Myocyte (in vitro differentiated cells): ENCODE results near the gene CIITA. TPM values are rescaled to one million over a fixed set of nuclear protein-coding genes. Genes with fewer than 3 reads are reported as not detected.
"Not testable (repeated sequence)": the region's sequence is repeated elsewhere in the genome, so short reads cannot be mapped to it uniquely, and the experiment has no call there.

Experiments
- DNase-seq: peaks from one replicate; pipeline ENCODE4 v3.0.0-alpha.2; 2012; ENCODE audit warnings: low read depth
- total RNA-seq: library from RNA; depleted of rRNA; stranded (reverse); fragments of >200 nt; gene quantifications from 2 replicates; pipeline ENCODE4 v1.2.3, GENCODE V29; 2014

CIITA gene
- total RNA-seq, 1 donor from 2014 or later = 0.03 TPM

GRCh38 chr16:10949424-10949970 is 72.5 kb downstream of the CIITA start:
- no peak for DNase-seq

DNA sequence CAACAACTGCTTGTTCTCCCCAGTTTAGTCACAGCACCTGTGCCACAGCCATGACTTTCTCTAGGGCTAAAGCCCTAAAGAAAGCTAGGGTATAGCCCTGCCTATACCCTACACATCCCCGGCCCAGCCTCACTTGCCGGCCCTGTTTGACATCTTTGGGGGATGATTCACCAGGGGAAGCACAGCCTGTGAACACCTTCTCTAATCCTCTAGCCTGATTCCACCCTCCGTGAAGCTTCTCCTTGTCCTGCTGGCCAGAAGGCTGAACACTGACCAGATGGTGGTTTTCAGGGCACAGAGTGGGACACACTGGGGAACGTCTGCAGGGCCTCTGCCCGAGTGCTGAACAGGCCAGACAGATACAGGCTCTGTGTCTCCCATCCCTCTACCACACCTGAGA is 73.4 kb downstream of the CIITA start:
- no peak for DNase-seq

GRCh38 chr16:10951026-10951425 is 74.0 kb downstream of the CIITA start:
- no peak for DNase-seq

DNA sequence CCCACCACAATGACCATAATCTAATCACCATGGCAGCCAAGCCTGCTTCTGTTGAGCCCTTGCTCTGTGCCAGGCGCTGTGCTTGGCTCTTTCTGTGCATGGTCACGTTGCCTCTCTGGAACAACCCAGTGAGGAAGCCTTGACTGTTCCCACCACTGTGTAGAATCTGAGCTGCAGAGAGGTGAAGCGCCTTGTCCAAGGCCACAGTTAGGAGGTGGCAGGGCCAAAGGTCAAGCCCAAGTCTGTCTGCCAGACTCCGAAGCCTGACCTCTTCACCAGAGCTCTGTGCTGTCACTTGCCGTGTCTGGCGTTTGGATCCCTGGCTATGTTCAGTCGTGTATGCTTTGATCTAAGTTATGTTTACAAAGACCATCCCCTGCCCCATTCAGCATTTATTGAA is 77.9 kb downstream of the CIITA start:
- no peak for DNase-seq

DNA sequence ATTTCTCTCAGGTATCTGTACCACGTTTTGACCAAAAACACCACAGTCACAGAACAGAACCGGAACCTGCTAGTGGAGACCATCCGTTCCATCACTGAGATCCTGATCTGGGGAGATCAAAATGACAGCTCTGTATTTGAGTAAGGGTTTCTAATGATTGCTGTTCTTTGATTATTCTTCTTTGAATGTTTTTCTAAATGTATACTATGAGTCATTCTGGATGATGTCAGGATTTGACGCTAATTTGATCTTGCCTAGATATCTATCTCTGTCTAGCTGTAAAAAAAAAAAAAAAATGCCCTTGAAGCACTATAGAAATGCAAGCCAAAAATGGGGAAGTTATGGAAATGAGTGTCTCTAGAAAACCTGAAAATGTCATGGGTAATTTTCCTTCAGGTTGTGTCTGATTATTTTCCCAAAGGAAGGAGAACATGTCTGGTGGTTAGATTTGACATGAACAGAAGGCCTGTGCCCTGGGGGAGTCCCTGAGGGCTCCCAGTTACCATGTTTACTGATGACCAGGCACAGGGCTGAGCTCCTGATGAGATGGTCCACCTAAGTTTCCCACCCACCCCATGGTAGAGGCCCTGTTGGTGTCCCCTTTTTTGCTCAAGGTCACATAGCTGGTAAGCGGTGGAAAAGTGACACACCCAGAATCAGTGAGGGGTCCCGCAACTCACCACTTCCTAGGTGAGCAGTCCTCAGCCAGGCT is 80.9 kb downstream of the CIITA start:
- no peak for DNase-seq

DNA sequence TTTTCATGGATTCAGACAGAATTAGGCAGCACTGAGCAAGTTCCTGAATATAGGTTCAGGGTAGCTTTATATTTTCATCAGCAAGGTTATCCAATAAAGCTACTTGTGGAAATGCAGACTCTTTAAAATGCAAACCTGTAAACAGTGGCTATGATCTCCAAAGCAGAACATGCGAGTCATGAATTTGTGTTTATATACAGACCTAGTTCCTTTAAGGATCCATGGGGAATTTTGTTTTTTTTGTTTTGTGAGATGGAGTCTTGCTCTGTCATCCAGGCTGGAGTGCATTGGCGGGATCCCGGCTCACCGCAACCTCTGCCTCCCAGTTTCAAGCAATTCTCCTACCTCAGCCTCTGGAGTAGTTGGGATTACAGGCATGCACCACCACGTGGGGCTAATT is 82.2 kb downstream of the CIITA start:
- DNase-seq = no peak

DNA sequence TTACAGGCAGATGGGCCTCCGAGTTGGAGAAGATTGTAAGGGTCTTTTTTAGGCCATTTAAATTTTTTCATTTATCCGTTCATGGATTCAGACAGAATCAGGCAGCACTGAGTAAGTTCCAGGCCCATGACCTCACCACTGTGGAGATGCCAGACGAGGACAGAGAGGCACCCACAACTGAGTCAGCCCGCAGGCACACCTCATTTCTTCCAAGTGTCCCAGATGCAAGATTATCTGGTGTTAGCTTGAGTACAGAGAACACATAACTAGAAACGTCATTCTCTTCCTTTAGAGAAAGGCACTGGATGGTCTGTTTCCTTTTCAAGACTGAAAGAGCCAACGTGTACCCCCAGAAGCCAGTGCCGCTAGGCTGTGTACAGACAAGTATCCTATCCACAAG is 84.2 kb downstream of the CIITA start:
- peak; percentile 85 for DNase-seq

DNA sequence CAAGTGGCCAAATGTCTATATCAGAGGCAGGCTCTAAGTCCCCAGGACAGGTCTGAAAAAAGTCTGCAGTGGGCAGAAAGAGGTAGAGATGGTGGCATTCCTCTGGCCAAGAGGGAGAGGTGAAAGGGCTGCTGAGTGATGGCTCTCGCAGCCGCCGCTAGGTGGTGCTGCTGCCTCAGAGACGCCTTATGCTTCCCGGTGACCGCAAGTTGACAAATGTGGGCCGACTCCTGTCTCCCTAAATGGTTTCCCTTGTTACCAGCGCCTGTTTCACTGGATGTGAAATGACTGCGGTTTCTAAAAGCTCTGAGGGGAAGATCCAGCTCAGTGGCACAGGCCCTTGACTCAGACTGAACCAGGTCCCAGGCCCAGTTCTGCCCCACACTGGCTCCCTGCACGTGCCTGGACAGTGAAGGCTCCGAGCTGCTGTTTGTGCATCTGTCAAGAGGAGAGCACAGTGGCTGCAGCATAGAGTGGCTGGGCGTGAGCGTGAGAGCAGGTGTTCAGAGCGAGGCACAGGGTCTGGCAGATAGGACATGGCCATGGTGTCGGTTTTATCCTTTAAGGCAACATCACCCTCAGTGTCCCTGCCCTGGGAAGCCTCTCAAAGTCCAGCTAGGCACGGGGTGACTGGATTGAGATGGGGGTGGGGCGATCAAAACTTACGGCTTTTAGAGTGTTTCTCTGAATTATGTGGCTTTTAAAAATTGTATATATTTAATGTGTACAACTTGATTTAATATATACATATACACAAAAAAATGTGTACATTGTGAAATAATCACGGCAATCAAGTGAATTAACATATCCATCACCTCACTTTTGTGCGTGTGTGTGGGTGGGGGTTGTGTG is 87.3 kb downstream of the CIITA start:
- DNase-seq = peak; percentile 97

DNA sequence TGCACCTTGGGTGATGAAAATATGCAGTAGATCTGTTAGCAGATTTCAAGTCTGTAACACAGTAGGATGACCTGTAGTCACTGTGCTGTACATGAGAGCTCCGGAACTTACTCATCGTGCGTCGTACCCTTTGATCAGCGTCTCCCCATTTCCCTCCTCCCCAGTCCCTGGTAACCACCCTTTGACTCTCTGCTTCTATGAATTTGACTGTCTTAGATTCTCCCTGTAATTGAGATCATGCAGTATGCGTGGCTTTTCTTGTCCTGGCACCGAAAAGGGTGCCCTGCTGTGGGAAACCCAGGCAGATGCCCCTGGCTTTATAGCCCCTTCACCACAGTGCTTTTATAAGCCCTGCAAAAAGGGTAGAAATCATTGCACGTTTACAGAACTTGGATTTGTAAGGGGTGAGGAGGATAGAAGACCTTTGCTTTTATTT is 87.9 kb downstream of the CIITA start:
- DNase-seq = no peak

- DNase-seq = peak; percentile 95
These were observed 88.5 kb downstream of the CIITA start for GRCh38 chr16:10965440-10966061.

DNA sequence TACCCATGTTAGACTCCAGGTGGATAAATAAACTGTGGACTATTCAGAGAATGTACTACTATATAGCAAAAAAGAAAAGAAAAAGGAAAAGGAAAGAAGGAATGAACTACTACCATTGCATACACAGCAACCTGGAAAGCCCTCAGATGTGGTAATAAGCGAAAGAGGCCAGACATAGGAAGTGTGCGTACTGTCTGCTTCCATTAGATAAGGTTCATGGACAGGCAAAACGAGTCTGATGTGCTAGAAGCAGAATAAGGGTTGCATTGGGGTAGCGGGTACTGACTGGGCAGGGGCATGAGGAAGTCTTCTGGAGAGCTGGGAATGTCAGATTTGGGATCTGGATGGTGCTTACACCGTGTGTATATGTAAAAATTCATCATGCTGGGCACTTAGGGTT is 89.1 kb downstream of the CIITA start:
- DNase-seq = no peak

DNA sequence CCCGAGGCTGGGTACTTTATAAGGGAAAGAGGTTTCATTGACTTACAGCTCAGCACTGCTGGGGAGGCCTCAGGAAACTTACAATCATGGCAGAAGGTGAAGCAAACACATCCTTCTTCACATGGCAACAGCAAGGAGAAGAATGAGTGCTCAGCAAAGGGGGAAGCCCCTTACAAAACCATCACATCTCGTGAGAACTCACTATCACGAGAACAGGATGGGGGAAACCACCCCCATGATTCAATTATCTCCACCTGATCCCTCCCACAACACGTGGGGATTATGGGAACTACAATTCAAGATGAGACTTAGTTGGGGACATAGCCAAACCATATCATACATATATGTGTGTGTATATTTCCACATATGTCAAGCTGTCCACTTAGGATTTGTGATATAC is 89.6 kb downstream of the CIITA start:
- DNase-seq = not testable (repeated sequence)

DNA sequence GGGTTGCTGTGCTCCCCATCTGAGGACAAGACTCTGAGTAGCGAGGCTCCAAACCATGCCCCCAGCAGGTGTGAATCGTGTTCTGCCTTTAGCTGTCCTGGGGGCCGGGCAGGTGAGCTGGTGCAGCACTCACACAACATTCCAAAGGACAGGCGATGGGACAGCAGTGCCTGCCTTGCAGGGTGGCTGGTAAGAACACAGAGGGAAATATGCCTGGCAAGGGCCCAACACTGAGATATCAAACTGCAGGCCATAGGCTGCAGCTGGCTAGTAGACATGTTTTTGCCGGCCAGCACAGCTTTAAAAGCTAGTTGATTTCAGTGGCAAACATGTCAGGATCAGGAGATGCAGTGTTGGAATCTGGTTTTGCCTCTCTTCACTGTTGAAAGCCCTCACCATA is 91.0 kb downstream of the CIITA start:
- no peak for DNase-seq

DNA sequence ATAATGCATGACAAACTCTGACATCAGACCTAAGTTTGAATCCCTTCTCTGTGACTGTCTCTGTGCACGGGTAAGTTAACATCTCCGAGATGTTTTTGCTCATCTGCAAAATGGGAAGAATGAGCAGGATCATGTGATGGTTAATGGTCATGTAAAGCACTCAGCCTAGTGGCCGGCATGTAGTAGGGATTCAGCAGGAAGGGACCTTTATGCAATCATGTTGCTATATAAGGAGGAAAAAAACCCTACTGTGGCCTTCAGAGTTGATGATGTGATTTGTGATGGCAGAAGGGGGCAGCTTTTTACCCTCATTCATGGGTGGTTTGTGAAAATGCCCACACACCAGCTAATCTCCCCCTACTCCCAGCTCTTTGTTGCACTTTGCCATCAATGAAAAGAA is 91.5 kb downstream of the CIITA start:
- DNase-seq = no peak

DNA sequence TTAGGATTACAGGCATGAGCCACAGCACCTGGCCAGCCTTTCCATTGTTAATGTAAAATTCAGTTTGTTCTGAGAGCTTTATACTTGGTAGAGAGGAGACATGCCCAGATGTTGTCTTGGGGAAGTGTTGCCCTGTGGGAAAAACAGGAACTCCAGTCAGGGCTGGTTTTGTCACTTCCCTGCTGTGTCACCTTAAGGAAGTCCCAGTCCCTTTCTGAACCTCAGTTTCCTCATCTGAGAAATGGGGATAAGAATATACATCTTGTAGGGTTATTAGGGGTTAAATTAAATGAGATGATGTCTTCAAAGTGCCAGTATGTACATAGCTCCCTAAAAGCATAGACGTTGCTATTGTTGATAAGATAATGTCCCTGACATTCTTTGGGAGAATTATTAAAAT is 92.6 kb downstream of the CIITA start:
- no peak for DNase-seq

DNA sequence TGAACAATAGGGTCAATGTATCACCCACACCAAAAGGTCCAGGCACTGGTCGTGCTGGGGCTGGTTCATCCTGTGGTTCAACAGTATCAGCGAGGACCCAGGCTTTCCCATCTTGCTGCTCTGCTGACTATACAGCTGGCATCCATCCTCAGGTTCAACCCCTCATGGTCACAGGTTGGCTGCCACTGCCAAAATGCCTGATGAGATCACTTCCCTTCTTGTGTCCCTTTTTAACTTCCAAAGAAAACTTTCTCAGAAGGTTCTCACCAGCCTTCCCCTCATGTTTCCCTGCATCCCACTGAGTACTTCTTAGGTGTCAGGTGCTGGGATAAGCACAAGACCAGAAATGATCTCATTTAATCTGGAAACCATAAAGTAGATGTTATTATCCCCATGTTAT is 93.1 kb downstream of the CIITA start:
- no peak for DNase-seq

- DNase-seq = peak; percentile 78
These were observed 94.6 kb downstream of the CIITA start for GRCh38 chr16:10971560-10971961.

- DNase-seq = no peak
These were observed 95.3 kb downstream of the CIITA start for GRCh38 chr16:10972108-10972818.

DNA sequence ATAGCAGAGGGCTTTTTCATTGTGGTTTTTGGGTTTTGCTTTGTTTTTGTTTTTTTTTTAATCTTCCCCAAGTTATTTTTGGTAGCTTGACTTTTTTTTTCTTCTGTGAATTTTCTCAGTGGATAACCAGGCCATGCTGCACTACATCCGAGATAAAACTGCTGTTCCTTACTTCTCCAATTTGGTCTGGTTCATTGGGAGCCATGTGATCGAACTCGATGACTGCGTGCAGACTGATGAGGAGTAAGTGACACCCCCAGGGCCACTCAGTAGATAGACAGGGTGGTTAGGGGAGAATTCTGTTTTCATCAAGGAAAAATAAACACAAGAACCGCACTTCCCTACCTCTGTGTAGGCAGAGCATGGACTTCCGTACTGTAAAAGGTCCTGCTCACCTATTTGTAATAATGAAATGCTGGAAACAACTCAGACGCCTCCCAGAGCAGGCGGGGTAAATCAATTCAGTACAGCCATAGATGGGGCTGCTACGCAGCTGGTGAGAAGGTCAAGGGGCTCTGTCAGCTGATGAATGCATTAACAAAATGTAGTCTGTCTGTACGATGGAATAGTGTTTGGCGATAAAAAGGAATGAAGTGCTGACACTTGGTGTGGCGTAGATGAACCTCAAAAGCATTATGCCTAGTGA is 95.9 kb downstream of the CIITA start:
- DNase-seq = no peak

- DNase-seq = no peak
These were observed 99.6 kb downstream of the CIITA start for GRCh38 chr16:10976634-10977033.

DNA sequence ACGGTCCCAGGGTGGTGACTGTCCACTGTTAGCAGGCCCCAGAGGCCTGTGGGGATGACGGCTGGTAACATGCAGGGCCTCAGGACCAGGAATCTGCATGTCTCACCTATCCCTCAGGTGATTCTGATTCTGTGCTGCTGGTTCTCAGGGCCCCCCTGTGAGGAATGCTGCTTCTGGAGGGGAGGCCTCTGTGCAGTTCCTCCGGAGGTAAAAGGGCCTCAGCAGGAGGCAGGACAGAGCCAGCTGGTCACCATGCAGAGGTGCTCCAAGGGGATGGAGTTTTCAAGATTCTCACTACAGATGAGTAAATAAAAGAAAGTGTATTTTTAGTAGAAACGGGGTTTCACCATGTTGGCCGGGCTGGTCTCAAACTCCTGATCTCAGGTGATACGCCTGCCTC is 101.1 kb downstream of the CIITA start:
- DNase-seq = no peak
